Vagina (tissue), 2 donors: Measurements from ENCODE around the gene CCDC167.

Source experiments
- POLR2A ChIP-seq, 2 donors: fragments of 450-650 bp; IDR thresholded peaks; one replicate each; pipeline ENCODE4 v1.6.1; 2017; ENCODE audit warnings: antibody characterized with exemption in 2 of 2, mild to moderate bottlenecking in 2 of 2, moderate library complexity in 2 of 2
- TF ChIP-seq, protein P1 (sequence below), 3 experiments: fragments of 450-650 bp in 2 of 3; fragments of 200-600 bp in 1 of 3; sonication (generic) in 1 of 3; IDR thresholded peaks; one replicate each; pipeline ENCODE4 v1.5.1; 2017 to 2019; ENCODE audit warnings: antibody characterized with exemption in 3 of 3, mild to moderate bottlenecking in 2 of 3, moderate library complexity in 2 of 3

- TF ChIP-seq, protein P1, sequence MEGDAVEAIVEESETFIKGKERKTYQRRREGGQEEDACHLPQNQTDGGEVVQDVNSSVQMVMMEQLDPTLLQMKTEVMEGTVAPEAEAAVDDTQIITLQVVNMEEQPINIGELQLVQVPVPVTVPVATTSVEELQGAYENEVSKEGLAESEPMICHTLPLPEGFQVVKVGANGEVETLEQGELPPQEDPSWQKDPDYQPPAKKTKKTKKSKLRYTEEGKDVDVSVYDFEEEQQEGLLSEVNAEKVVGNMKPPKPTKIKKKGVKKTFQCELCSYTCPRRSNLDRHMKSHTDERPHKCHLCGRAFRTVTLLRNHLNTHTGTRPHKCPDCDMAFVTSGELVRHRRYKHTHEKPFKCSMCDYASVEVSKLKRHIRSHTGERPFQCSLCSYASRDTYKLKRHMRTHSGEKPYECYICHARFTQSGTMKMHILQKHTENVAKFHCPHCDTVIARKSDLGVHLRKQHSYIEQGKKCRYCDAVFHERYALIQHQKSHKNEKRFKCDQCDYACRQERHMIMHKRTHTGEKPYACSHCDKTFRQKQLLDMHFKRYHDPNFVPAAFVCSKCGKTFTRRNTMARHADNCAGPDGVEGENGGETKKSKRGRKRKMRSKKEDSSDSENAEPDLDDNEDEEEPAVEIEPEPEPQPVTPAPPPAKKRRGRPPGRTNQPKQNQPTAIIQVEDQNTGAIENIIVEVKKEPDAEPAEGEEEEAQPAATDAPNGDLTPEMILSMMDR (IDR thresholded peaks at IDR 0.05): no peak
- TF ChIP-seq POLR2A (IDR thresholded peaks at IDR 0.05): no peak
Measured at GRCh38 chr6:37531437-37532036, 31.8 kb upstream of the CCDC167 start.
